SKM-1 treated with dmso at 0.1 percent for 144 hours (cell line): ENCODE data around the gene PCSK9.

ENCODE experiments used
- DNase-seq: peaks from one replicate; lab custom pipeline; 2025; ENCODE audit not compliant: unreplicated experiment; lab: John Stamatoyannopoulos, UW

The PCSK9 gene

GRCh38 chr1:55039342-55040082, at the start of gene PCSK9:
Gene PCSK9, plus strand, starts transcription at chr1:55039548. Its CDS starts 290 bp downstream, at chr1:55039838.
- no peak for DNase-seq

DNA sequence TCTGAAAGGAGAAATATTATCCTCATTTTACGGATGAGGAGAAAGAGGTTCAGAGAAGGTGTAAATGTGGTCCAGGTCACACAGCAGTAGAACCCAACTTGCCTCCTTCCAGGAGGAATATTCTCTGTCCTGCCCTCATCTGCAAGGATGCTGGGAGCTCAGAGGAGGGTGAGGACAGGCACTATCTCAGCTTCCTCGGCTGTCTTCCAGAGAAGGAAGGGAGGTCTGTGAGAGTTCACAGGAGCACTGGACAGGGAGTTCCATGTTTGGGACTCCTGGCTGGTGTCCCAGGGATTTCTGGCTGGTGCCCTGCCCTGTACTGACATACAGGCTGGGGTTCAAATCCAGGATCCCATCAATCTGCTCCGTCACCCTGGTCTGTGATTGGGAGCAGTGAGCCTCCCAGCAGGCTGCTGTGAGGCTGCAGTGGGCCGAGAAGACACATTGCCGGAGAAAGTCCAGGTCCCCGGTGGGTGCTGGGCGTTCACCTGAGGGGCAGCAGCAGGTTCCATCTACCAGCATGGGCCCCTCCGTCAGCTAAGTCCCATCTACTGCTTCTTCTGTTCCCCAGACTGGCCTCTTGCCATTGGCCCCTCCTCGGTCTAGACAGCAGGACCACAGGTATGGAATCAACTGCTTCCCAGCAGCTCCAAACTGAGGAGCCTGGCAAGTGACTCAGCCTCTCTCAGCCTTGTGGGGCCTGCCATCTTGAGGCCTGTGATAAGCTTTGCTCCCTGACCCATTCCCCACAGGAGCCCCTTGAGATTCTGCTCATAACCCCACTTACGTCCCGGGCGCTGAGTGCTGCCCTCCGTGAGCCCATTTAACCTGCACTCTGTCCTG, 49.2 kb upstream of the PCSK9 start:
- DNase-seq = no peak

DNA sequence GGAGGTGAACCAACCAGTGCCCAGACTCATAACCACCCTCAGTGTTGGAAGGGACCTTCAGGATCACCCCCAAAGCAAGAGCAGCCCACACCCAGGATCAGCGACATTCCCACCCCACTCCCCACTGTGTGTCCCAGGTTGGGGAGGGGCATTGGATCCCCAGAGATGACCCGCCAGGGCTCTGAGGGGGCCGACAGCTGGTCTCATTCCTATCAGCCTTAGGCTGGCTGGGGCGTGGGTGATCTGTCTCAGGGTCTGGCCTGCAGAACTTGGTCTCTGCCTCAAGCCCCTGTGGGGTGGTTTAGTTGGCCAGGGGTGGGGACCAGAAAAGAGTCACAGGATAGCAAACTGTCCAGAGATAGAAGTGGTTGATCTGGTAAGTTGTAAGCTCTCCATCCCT, 48.4 kb upstream of the PCSK9 start:
- no peak for DNase-seq

GRCh38 chr1:54991939-54992338, 47.4 kb upstream of the PCSK9 start:
- no peak for DNase-seq

DNA sequence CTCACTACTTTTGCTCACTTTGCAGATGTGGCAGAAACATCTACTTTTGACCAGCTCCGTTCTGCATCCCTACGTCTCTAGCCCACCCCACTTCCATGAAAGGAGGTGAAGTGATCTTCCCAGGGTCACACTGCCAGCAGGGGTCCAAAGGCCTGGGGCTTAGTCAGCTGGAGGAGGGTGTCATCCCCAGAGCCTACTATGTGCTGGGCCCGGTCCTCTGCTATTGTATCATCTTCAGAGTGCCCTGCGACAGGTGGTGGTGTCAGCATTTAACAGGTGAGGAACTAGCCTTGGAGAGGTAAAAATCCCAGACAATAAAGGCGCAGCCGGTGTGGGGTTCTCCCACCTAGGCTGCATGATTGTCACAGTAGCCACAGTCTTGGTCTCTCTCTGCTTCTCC, 46.2 kb upstream of the PCSK9 start:
- DNase-seq = no peak

GRCh38 chr1:54994355-54994990, 44.9 kb upstream of the PCSK9 start:
- no peak for DNase-seq

GRCh38 chr1:54995013-54995760, 44.2 kb upstream of the PCSK9 start:
- no peak for DNase-seq

GRCh38 chr1:54995835-54996234, 43.5 kb upstream of the PCSK9 start:
- DNase-seq = no peak

GRCh38 chr1:54996359-54996868, 42.9 kb upstream of the PCSK9 start:
- DNase-seq = peak; percentile 70

- DNase-seq = no peak
These were observed 42.3 kb upstream of the PCSK9 start for GRCh38 chr1:54996869-54997710.

DNA sequence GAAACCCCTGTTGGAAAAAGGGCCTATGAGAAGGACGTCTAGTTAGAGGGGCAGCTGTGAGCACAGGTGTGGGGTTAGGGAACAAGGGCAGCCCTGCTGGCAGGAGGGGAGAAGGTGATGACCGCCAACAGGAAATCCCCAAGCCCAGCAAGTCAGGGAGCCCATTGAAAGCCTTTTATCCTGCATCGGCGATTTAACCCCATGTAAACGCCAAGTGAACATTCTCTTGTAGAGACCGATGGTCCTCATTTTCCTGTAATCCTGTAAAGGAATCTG, 41.7 kb upstream of the PCSK9 start:
- DNase-seq = no peak

- no peak for DNase-seq
These were observed 41.2 kb upstream of the PCSK9 start for GRCh38 chr1:54998100-54998499.

- no peak for DNase-seq
These were observed 40.7 kb upstream of the PCSK9 start, which contains the start of gene BSND for GRCh38 chr1:54998677-54999076. Gene BSND, plus strand, starts transcription at chr1:54998933. Its CDS starts 254 bp downstream, at chr1:54999187.

- DNase-seq = no peak
These were observed 39.0 kb upstream of the PCSK9 start for GRCh38 chr1:55000110-55001085.

DNA sequence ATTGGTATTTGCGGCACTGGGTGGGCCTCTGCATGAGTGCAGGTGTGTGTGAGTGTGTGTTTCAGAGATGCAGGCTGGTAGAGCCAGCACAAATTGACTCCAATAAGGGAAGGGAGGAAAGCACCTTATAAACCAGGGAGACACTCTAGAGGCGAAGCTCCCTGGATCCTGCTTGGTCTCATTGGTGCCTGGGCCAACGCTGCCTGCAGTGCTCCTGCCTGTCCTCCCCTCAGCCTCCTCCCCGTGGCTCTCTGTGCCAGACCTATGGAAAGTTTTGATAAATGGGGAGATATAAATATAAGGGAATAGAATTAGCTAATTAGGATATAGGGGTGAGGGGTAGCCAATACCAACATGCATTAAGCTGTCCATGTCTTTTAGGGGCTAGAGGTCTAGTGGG, 38.0 kb upstream of the PCSK9 start:
- no peak for DNase-seq

DNA sequence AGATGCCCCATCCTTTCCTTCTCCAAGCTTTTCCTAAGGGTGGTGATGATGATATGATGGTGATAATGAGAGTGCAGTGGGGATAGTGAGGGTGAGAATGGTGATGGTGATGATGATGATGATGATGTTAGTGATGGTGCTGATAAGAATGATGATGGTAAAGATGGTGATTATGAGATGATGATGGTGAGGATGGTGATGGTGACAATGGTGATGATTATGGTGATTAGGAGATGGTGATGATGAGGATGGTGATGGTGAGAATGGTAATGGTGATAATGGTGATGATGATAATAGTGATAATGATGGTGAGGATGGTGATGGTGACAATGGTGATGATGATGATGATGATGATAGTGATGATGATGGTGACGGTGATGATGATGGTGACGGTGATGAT, 36.7 kb upstream of the PCSK9 start:
- DNase-seq = no peak

GRCh38 chr1:55005351-55006140, 33.8 kb upstream of the PCSK9 start:
- DNase-seq = no peak

- DNase-seq = no peak
These were observed 32.4 kb upstream of the PCSK9 start for GRCh38 chr1:55006931-55007330.
